Stomach (tissue), 9 donors: ENCODE results near the gene IQGAP2. TPM values are rescaled to one million over a fixed set of nuclear protein-coding genes. Genes with fewer than 3 reads are reported as not detected.

Experiments used
- DNase-seq, 2 donors: peaks; one replicate each; pipeline versions ENCODE4 v3.0.0 to v3.0.0-alpha.2; 2013 to 2019
- H3K27ac ChIP-seq, 5 donors: fragments of 200-600 bp in 4 of 5; sonication (generic) in 4 of 5; one replicate each; pipeline ENCODE4 v1.5.1; 2013 to 2019; ENCODE audit warnings: mild to moderate bottlenecking in 1 of 5, moderate library complexity in 1 of 5
- H3K27me3 ChIP-seq, 3 donors: fragments of 200-600 bp; sonication (generic); one replicate each; pipeline ENCODE4 v1.5.1; 2017 to 2019; ENCODE audit warnings: mixed run types in 1 of 3
- H3K36me3 ChIP-seq, 4 donors: fragments of 200-600 bp; sonication (generic); 1 replicate in 3 of 4; 2 replicates in 1 of 4; pipeline ENCODE4 v1.5.1; 2016 to 2019
- H3K4me1 ChIP-seq, 4 donors: fragments of 200-600 bp; sonication (generic); one replicate each; pipeline ENCODE4 v1.5.1; 2016 to 2019
- H3K4me3 ChIP-seq, 4 donors: fragments of 200-600 bp; sonication (generic) in 3 of 4; one replicate each; pipeline ENCODE4 v1.5.1; 2016 to 2019; ENCODE audit warnings: mild to moderate bottlenecking in 1 of 4
- H3K9me3 ChIP-seq, 4 donors: fragments of 200-600 bp; sonication (generic); one replicate each; pipeline ENCODE4 v1.5.1; 2016 to 2019
- EP300 ChIP-seq: sonication (generic); formaldehyde crosslinking; IDR thresholded peaks from one replicate; pipeline ENCODE4 v1.6.1; 2017; ENCODE audit warnings: antibody characterized with exemption
- POLR2A ChIP-seq, 4 donors: fragments of 450-650 bp; IDR thresholded peaks; one replicate each; pipeline ENCODE4 v1.6.1; 2016; ENCODE audit warnings: antibody characterized with exemption in 4 of 4, control low read depth in 2 of 4, mild to moderate bottlenecking in 1 of 4, moderate library complexity in 1 of 4
- POLR2AphosphoS5 ChIP-seq, 3 donors: sonication (generic); formaldehyde crosslinking; IDR thresholded peaks; one replicate each; pipeline ENCODE4 v1.6.1; 2016; ENCODE audit warnings: antibody characterized with exemption in 3 of 3
- WGBS, 5 donors: extraction: QIAGEN DNeasy Blood & Tissue Kit in 3 of 5; methylation state at CpG; one replicate each; pipeline versions ENCODE4 v1.1.5 to v1.1.7; 2013 to 2018; 5-methylcytosine and 5-hydroxymethylcytosine counted together
- intact Hi-C: fragments of 100-400 bp; cut with DNase I; formaldehyde crosslinking; loops from one replicate; pipeline ENCODE4 v1.15.1; 2023; ENCODE audit warnings: low total_unique reads
- polyA plus RNA-seq, 3 donors: library from polyadenylated mRNA; stranded (reverse); fragments of 200-250 nt; gene quantifications; one replicate each; pipeline ENCODE4 v1.2.3, GENCODE V29; 2013
- total RNA-seq, 5 donors: library from RNA; depleted of rRNA; stranded (reverse); fragments of >200 nt; gene quantifications; one replicate each; pipeline versions ENCODE4 v1.1.0 to v1.2.3, GENCODE V29; 2014 to 2016
- TF ChIP-seq, protein P1 (sequence below), 7 experiments: fragments of 450-650 bp in 4 of 7; fragments of 200-600 bp in 3 of 7; sonication (generic) in 3 of 7; IDR thresholded peaks; one replicate each; pipeline ENCODE4 v1.5.1; 2016 to 2019; ENCODE audit warnings: antibody characterized with exemption in 7 of 7, control low read depth in 2 of 7, mild to moderate bottlenecking in 1 of 7
- donor health status: healthy with polysubstance abuse.
- donor health status: Bipolar disorder and iron deficiency.
- donor health status: healthy.

Gene IQGAP2
- total and polyA plus RNA-seq, 8 donors: 11.5 to 122 (median 42.1) TPM

DNA sequence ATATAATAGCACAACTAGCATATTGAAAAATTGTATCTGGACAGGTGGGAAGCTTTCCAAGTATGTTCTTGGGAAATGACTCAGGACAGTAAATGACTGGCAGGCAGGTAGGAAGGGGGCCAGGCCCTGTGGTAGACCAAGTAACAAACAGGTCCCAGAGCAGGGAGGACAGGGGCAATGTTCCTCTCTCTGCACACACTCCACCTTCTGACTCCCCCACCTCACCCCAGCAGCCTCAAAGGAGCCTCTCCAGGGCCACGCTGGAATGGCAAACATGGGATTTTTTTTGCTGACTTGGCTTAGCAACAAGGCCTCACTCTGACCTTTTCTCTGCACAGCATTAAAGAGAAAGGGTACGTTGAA, 31.1 kb upstream of the IQGAP2 start:
- H3K27ac ChIP-seq: no peak overlapping the region
- H3K4me1 ChIP-seq: peaks cover 7 to 8% (median 8%) of the 10 kb centered on the region in 4 donors
- no peaks in the 10 kb centered on the region for H3K9me3 ChIP-seq
- WGBS, 5 donors: 17 to 41% (median 21%) methylated on average over 2 of the region's 2 CpGs
- H3K27me3 ChIP-seq: no peaks in the 10 kb centered on the region
- TF ChIP-seq POLR2A (IDR thresholded peaks at IDR 0.05): no peak
- no peak for TF ChIP-seq EP300
- TF ChIP-seq POLR2AphosphoS5 (IDR thresholded peaks at IDR 0.05): no peak
- peak in 1 of 2 donors; percentile 18 for DNase-seq
- intact Hi-C loops: no loop called here
- no peak overlapping the region for H3K4me3 ChIP-seq
- H3K36me3 ChIP-seq: no peaks in the 10 kb centered on the region

DNA sequence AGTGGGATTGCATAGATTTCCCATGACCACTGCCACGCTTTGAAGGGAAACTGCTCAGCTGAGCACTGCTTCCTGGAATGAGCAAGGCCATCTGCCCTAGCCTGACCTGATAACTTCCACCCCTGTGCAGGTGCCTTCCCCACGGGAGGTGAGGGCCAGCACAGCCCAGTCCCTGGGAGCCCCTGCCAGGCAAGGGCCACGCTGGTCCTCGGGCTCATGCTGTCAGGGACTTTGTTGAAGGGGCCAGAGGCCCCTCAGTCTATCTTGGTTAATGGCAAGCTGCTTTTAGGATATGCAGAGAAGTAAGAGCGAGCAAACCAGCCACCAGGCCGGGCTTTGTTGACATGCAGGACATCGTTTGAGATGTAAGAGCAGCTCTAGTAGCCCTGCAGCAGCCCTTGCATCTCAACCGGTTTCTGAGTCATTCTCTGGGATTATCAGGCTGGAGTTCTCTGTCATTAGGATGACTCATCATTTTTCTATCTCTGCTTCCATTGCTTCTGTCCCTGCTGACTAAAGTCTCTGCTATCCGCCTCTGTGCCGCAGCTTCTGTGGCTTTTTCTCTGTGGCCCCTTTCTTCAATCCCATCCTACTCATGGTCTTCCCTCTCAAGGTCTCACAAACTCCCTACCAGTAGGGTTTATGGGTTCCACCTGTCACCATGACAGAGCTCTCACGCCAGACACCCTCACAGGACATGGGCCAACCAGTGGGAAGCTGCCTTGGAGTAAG, 30.6 kb upstream of the IQGAP2 start:
- peaks cover 7 to 8% (median 8%) of the 10 kb centered on the region in 4 donors for H3K4me1 ChIP-seq
- H3K4me3 ChIP-seq: no peak overlapping the region
- H3K27ac ChIP-seq: no peak overlapping the region
- H3K36me3 ChIP-seq: no peaks in the 10 kb centered on the region
- TF ChIP-seq, protein P1, sequence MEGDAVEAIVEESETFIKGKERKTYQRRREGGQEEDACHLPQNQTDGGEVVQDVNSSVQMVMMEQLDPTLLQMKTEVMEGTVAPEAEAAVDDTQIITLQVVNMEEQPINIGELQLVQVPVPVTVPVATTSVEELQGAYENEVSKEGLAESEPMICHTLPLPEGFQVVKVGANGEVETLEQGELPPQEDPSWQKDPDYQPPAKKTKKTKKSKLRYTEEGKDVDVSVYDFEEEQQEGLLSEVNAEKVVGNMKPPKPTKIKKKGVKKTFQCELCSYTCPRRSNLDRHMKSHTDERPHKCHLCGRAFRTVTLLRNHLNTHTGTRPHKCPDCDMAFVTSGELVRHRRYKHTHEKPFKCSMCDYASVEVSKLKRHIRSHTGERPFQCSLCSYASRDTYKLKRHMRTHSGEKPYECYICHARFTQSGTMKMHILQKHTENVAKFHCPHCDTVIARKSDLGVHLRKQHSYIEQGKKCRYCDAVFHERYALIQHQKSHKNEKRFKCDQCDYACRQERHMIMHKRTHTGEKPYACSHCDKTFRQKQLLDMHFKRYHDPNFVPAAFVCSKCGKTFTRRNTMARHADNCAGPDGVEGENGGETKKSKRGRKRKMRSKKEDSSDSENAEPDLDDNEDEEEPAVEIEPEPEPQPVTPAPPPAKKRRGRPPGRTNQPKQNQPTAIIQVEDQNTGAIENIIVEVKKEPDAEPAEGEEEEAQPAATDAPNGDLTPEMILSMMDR (IDR thresholded peaks at IDR 0.05): no peak
- TF ChIP-seq POLR2AphosphoS5 (IDR thresholded peaks at IDR 0.05) (peak in 1 of 3 donors; percentile 13), EP300 (no peak), POLR2A (IDR thresholded peaks at IDR 0.05) (no peak)
- no peaks in the 10 kb centered on the region for H3K9me3 ChIP-seq
- intact Hi-C loops: no loop called here
- 58 to 77% (median 66%) methylated on average over 11 of the region's 11 CpGs for WGBS, 5 donors
- no peaks in the 10 kb centered on the region for H3K27me3 ChIP-seq
- DNase-seq: peak in 1 of 2 donors; percentile 48

DNA sequence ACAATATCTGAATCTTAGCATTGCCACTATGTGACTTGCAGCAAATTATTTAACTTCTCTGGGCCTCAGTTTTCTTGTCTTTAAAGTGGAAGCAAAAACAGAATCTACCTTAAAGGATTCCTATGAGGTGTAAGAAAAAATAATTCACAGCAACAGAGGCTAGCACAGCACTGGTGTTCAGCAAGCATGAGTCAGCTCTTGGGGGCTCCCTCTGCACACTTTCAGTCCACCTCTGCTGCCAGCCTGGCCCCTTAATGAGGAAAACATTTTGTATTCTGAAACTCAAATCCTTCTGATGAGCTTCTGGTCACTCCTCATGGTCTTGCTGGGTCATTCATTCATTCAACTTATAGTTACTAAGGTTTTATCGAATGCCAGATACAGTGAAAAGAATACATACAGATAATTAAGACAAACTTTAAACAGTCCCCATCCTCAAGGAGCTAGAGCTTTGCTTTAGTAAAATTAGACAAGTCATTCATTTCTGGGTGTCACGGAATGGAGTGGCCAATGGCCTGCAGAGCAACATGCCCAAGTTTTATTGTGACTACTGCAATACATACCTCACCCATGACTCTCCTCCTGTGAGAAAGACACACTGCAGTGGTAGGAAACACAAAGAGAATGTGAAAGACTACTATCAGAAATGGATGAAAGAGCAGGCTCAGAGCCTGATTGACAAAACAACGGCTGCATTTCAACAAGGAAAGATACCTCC, 26.8 kb upstream of the IQGAP2 start:
- Histone ChIP-seq H3K9me3 (no peaks in the 10 kb centered on the region), H3K27me3 (no peaks in the 10 kb centered on the region), H3K36me3 (no peaks in the 10 kb centered on the region), H3K4me3 (no peak overlapping the region), H3K27ac (no peak overlapping the region), H3K4me1 (peaks cover 7 to 8% (median 8%) of the 10 kb centered on the region in 4 donors)
- no peak for DNase-seq
- TF ChIP-seq, protein P1 (IDR thresholded peaks at IDR 0.05): no peak
- no peak for TF ChIP-seq EP300
- TF ChIP-seq POLR2AphosphoS5 (IDR thresholded peaks at IDR 0.05): no peak
- TF ChIP-seq POLR2A (IDR thresholded peaks at IDR 0.05): no peak
- intact Hi-C loops: no loop called here
- WGBS, 5 donors: 86 to 90% (median 89%) methylated on average over 3 of the region's 3 CpGs

DNA sequence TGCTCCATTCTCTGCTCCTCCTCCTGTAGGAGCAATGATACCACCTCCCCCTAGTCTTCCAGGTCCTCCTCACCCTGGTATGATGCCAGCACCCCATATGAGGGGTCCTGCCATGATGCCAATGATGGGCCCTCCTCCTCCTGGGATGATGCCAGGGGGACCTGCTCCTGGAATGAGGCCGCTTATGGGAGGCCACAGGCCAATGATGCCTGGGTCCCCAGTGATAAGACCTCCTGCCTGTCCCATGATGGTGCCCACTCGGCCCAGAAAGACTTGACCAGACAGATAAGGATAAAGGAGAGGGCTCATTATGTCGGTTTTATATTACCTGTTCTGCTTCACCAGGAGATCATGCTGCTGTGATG, 26.2 kb upstream of the IQGAP2 start:
- Histone ChIP-seq H3K4me1 (peaks cover 7 to 8% (median 7%) of the 10 kb centered on the region in 4 donors), H3K9me3 (no peaks in the 10 kb centered on the region), H3K4me3 (no peak overlapping the region), H3K27me3 (no peaks in the 10 kb centered on the region), H3K27ac (no peak overlapping the region), H3K36me3 (no peaks in the 10 kb centered on the region)
- TF ChIP-seq, protein P1 (IDR thresholded peaks at IDR 0.05): no peak
- TF ChIP-seq POLR2A (IDR thresholded peaks at IDR 0.05) (no peak), POLR2AphosphoS5 (IDR thresholded peaks at IDR 0.05) (no peak), EP300 (no peak)
- WGBS, 5 donors: 81 to 93% (median 85%) methylated on average over 2 to 3 of the region's 3 CpGs
- no peak for DNase-seq
- intact Hi-C loops: no loop called here
